Suprapubic skin (tissue), 4 donors: ENCODE results near the gene ITGA5. TPM values are rescaled to one million over a fixed set of nuclear protein-coding genes. Genes with fewer than 3 reads are reported as not detected.
A peak's percentile ranks its signal among the peaks of the same experiment; 100 is the strongest.

Experiments used
- DNase-seq, 2 donors: peaks; one replicate each; pipeline ENCODE4 v3.0.0-alpha.2; 2019; ENCODE audit warnings: low spot score in 2 of 2
- H3K27ac ChIP-seq: fragments of 200-600 bp; sonication (generic); one replicate; pipeline ENCODE4 v1.5.1; 2019
- H3K27me3 ChIP-seq: fragments of 200-600 bp; sonication (generic); one replicate; pipeline ENCODE4 v1.5.1; 2019
- H3K36me3 ChIP-seq: fragments of 200-600 bp; sonication (generic); one replicate; pipeline ENCODE4 v1.5.1; 2019
- H3K4me1 ChIP-seq: fragments of 200-600 bp; sonication (generic); one replicate; pipeline ENCODE4 v1.5.1; 2019
- H3K4me3 ChIP-seq: fragments of 200-600 bp; sonication (generic); one replicate; pipeline ENCODE4 v1.5.1; 2019; ENCODE audit warnings: mild to moderate bottlenecking
- H3K9me3 ChIP-seq: fragments of 200-600 bp; sonication (generic); one replicate; pipeline ENCODE4 v1.5.1; 2019
- CTCF ChIP-seq, 2 donors: fragments of 200-600 bp in 1 of 2; fragments of 450-650 bp in 1 of 2; sonication (generic) in 1 of 2; IDR thresholded peaks; one replicate each; pipeline ENCODE4 v1.5.1; 2016 to 2019; ENCODE audit warnings: antibody characterized with exemption in 2 of 2, mild to moderate bottlenecking in 1 of 2, moderate library complexity in 1 of 2
- EP300 ChIP-seq: sonication (generic); formaldehyde crosslinking; IDR thresholded peaks from one replicate; pipeline ENCODE4 v1.6.1; 2017; ENCODE audit warnings: antibody characterized with exemption
- POLR2A ChIP-seq, 2 donors: fragments of 450-650 bp; IDR thresholded peaks; one replicate each; pipeline ENCODE4 v1.6.1; 2017; ENCODE audit warnings: antibody characterized with exemption in 2 of 2, mild to moderate bottlenecking in 2 of 2, moderate library complexity in 2 of 2
- POLR2AphosphoS5 ChIP-seq, 3 donors: sonication (generic); formaldehyde crosslinking; IDR thresholded peaks; one replicate each; pipeline ENCODE4 v1.6.1; 2017; ENCODE audit warnings: antibody characterized with exemption in 3 of 3
- WGBS: methylation state at CpG from one replicate; pipeline ENCODE4 v1.1.5; 2018; 5-methylcytosine and 5-hydroxymethylcytosine counted together
- total RNA-seq, 4 donors: library from RNA; depleted of rRNA; stranded (reverse); fragments of >200 nt; gene quantifications; one replicate each; pipeline ENCODE4 v1.1.0, GENCODE V29; 2016

ITGA5 gene
- total RNA-seq, 4 donors from 2014 or later: 16.3 to 36.4 (median 24.8) TPM

GRCh38 chr12:54397157-54397556 is 21.9 kb downstream of the ITGA5 start:
- H3K27ac ChIP-seq: no peak overlapping the region
- TF ChIP-seq CTCF (IDR thresholded peaks at IDR 0.05) (no peak), POLR2A (IDR thresholded peaks at IDR 0.05) (no peak), POLR2AphosphoS5 (IDR thresholded peaks at IDR 0.05) (no peak), EP300 (no peak)
- H3K9me3 ChIP-seq: no peaks in the 10 kb centered on the region
- no peaks in the 10 kb centered on the region for H3K27me3 ChIP-seq
- peaks cover 25% of the 10 kb centered on the region for H3K4me1 ChIP-seq
- H3K36me3 ChIP-seq: peaks cover 75% of the 10 kb centered on the region
- WGBS: 70% methylated on average over 1 of the region's 1 CpG
- DNase-seq: no peak
- no peak overlapping the region for H3K4me3 ChIP-seq

- peaks cover 59% of the 10 kb centered on the region for H3K36me3 ChIP-seq
These were observed 23.5 kb downstream of the ITGA5 start for GRCh38 chr12:54395545-54395944.

GRCh38 chr12:54394986-54395385 is 24.1 kb downstream of the ITGA5 start:
- TF ChIP-seq CTCF (IDR thresholded peaks at IDR 0.05) (no peak), POLR2AphosphoS5 (IDR thresholded peaks at IDR 0.05) (no peak), POLR2A (IDR thresholded peaks at IDR 0.05) (no peak), EP300 (no peak)
- no peak for DNase-seq
- WGBS: 92% methylated on average over 1 of the region's 1 CpG
- H3K27me3 ChIP-seq: no peaks in the 10 kb centered on the region
- H3K36me3 ChIP-seq: peaks cover 53% of the 10 kb centered on the region
- H3K4me3 ChIP-seq: no peak overlapping the region
- H3K4me1 ChIP-seq: peaks cover 40% of the 10 kb centered on the region
- no peaks in the 10 kb centered on the region for H3K9me3 ChIP-seq
- no peak overlapping the region for H3K27ac ChIP-seq

More at GRCh38 chr12:54395545-54395944, 23.5 kb downstream of the ITGA5 start:
- DNase-seq: no peak
- peaks cover 36% of the 10 kb centered on the region for H3K4me1 ChIP-seq
- TF ChIP-seq EP300 (no peak), POLR2A (IDR thresholded peaks at IDR 0.05) (no peak), POLR2AphosphoS5 (IDR thresholded peaks at IDR 0.05) (no peak), CTCF (IDR thresholded peaks at IDR 0.05) (no peak)
- no peak overlapping the region for H3K27ac ChIP-seq
- H3K27me3 ChIP-seq: no peaks in the 10 kb centered on the region
- no peak overlapping the region for H3K4me3 ChIP-seq
- H3K9me3 ChIP-seq: no peaks in the 10 kb centered on the region

GRCh38 chr12:54394281-54394719 is 24.8 kb downstream of the ITGA5 start:
- Histone ChIP-seq H3K4me3 (no peak overlapping the region), H3K27me3 (no peaks in the 10 kb centered on the region), H3K27ac (no peak overlapping the region), H3K4me1 (peaks cover 47% of the 10 kb centered on the region), H3K36me3 (peaks cover 48% of the 10 kb centered on the region), H3K9me3 (no peaks in the 10 kb centered on the region)
- DNase-seq: no peak
- TF ChIP-seq CTCF (IDR thresholded peaks at IDR 0.05) (peak; percentile 43 to 63), POLR2AphosphoS5 (IDR thresholded peaks at IDR 0.05) (no peak)
- WGBS: 39% methylated on average over 4 of the region's 4 CpGs

- TF ChIP-seq EP300 (no peak), POLR2A (IDR thresholded peaks at IDR 0.05) (no peak), POLR2AphosphoS5 (IDR thresholded peaks at IDR 0.05) (no peak), CTCF (IDR thresholded peaks at IDR 0.05) (no peak)
- H3K36me3 ChIP-seq: peaks cover 43% of the 10 kb centered on the region
- peak overlapping the region; percentile 74 for H3K27ac ChIP-seq
- H3K4me3 ChIP-seq: no peak overlapping the region
- no peaks in the 10 kb centered on the region for H3K9me3 ChIP-seq
- DNase-seq: no peak
- peaks cover 53% of the 10 kb centered on the region for H3K4me1 ChIP-seq
- WGBS: 49% methylated on average over 3 of the region's 3 CpGs
- no peaks in the 10 kb centered on the region for H3K27me3 ChIP-seq
These were observed 25.3 kb downstream of the ITGA5 start for GRCh38 chr12:54393743-54394142.
